Activated gamma-delta T cell treated with anti-CD3 and anti-CD28 coated beads, Interleukin-2, amount 50 U/mL, for 16 hours (primary cell): ENCODE results near the gene ZGLP1.

ENCODE experiments used
- DNase-seq: peaks from one replicate; pipeline ENCODE4 v3.0.0-alpha.2; 2020; ENCODE audit warnings: low read depth

Gene ZGLP1

DNA sequence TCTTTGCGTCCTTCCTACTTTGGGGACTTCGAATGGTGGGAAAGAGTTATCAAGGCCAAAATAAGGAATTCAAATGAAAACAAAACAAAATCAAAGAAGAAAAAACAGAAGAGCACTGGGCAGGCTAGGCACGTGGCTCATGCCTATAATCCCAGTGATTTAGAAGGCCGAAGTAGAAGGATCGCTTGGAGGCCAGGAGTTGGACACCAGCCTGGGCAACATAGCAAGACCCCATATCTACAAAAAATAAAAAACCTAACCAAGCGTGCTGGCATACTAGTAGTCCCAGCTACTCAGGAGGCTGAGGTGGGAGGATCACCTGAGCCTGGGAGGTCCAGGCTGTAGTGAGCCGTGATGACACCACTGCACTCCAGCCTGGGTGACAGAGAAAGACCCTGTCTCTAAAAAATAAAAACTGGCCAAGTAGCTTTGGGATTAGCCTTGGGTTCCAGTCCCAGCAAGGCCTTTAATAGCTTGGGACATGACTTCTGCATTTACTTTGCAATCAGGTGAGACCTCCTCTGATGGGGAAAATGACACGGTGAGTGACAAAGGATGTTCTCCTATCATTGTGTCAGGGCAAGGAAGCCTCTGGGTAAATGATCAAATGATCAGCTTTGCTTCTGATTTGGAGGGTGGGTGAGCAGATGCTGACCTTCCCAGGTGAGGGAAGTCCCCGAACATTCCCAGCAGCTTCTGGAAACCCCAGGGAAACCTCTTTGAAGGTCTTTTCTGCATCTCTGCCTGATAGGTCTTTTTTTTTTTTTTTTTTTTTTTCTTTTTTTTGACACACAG, 31.6 kb downstream of the ZGLP1 start:
- DNase-seq: no peak

DNA sequence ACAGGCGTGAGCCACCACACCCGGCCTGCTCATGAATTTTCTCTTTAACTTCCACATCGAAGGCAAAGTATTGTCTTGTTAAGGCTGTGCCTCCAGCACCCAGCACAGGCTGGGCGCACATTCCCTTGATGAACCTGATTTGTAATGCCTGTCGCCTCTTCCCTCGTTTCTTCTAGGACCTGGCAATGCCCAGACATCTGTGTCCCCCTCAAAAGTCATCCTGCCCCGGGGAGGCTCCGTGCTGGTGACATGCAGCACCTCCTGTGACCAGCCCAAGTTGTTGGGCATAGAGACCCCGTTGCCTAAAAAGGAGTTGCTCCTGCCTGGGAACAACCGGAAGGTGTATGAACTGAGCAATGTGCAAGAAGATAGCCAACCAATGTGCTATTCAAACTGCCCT, 35.0 kb downstream of the ZGLP1 start:
- DNase-seq: no peak

DNA sequence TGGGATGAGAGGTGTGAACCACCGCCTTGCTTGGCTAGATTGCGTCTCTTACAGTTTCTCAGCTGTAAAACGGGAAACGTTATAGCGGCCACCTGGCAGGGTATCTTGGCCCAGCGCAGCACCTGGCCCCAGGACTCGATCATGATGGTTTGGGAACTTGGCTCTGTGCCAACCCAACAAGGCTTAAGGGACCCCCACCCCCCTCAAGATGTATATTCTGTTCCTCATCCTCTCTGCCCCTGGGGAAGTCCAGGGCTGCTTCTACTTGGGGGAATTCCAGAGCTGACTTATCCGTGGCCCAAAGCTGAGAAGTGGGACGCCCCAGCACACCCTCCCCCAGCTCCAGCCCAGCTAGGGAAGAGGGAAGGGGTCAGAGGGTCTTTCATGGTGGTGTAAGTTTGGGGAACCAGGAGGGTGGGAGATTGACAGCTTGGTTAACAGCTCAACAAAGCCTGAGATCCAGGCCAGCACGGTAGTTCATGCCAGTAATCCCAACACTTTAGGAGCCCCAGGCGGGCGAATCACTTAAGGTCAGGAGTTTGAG, 38.0 kb downstream of the ZGLP1 start:
- no peak for DNase-seq

DNA sequence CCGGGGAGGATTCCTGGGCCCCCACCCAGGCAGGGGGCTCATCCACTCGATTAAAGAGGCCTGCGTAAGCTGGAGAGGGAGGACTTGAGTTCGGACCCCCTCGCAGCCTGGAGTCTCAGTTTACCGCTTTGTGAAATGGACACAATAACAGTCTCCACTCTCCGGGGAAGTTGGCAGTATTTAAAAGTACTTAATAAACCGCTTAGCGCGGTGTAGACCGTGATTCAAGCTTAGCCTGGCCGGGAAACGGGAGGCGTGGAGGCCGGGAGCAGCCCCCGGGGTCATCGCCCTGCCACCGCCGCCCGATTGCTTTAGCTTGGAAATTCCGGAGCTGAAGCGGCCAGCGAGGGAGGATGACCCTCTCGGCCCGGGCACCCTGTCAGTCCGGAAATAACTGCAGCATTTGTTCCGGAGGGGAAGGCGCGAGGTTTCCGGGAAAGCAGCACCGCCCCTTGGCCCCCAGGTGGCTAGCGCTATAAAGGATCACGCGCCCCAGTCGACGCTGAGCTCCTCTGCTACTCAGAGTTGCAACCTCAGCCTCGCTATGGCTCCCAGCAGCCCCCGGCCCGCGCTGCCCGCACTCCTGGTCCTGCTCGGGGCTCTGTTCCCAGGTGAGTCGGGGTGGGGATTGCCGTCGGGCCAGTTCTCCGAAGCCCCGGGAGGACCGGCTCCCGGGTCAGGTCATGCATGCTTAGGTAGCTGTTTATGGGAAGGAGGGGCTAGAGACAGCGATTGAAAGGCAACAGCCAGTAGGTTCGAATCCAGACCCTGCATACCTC, 38.8 kb downstream of the ZGLP1 start, which contains the start of gene ICAM1:
Gene ICAM1, plus strand, starts transcription at position 505 of the 779 bp plus-strand sequence. Its CDS starts 40 bp downstream, at position 545.
- peak; percentile 70 for DNase-seq

DNA sequence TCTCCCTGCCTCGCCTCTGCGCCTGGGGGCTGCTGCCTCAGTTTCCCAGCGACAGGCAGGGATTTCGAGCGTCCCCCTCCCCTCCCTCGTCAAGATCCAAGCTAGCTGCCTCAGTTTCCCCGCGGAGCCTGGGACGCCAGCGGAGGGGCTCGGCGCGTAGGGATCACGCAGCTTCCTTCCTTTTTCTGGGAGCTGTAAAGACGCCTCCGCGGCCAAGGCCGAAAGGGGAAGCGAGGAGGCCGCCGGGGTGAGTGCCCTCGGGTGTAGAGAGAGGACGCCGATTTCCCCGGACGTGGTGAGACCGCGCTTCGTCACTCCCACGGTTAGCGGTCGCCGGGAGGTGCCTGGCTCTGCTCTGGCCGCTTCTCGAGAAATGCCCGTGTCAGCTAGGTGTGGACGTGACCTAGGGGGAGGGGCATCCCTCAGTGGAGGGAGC, 39.4 kb downstream of the ZGLP1 start:
- peak; percentile 78 for DNase-seq

DNA sequence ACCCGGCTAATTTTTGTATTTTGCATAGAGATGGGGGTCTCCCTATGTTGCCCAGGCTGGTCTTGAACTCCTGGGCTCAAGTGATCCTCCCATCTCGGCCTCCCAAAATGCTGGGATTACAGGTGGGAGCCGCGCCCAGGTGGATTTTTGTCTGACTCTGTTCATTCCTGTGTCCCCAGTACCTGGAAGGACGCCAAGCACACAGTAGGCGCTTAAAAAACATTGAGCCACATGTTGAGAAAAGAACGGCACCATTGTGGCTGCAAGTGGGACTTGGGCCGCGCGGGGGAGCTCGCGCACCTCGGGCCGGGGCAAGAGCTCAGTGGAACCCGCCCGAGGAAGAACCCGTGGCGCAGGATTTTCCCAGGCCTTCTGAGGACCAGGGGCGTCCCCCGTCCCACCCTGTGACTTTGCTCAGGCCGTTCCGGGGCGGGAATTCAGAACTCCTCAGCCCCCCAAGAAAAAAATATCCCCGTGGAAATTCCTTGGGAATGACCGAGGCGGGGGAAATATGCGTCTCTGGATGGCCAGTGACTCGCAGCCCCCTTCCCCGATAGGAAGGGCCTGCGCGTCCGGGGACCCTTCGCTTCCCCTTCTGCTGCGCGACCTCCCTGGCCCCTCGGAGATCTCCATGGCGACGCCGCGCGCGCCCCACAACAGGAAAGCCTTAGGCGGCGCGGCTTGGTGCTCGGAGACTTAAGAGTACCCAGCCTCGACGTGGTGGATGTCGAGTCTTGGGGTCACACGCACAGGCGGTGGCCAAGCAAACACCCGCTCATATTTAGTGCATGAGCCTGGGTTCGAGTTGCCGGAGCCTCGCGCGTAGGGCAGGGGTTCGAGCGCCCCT, 40.1 kb downstream of the ZGLP1 start:
- peak; percentile 82 for DNase-seq

DNA sequence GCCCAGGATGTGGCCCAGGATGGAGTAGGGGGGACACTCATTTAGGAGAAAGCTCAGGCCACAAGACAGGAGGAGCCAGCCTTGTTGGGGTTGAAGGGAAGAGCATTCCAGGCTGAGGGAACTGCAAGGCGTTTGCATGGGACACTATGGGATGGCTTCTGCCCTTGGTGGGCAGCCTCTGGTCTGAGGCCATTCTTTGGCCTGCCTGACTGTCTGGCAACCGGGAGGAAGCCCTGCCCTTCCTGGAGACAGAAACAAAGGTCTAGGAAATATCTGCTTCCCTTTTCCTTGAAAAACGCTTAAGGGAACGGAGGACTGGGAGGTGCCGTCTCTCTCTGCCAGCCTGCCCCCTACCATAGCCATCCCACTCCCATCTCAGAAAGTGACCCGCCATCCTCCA, 41.5 kb downstream of the ZGLP1 start:
- DNase-seq: no peak

DNA sequence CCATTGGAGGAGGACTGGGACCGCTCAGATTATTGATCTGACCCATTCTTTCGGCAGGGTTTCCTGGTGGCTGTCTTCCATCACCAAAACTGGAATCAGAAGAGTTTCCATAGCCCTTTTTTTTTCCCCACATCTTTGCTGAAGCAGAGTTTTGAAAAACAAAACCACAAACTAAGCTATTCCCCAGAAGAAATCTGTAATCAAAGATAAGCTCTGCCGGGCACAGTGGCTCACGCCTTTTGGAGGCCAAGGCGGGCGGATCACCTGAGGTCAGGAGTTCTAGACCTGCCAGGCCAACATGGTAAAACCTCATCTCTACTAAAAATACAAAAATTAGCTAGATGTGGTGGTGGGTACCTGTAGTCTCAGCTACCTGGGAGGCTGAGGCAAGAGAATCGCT, 42.9 kb downstream of the ZGLP1 start:
- DNase-seq: no peak

DNA sequence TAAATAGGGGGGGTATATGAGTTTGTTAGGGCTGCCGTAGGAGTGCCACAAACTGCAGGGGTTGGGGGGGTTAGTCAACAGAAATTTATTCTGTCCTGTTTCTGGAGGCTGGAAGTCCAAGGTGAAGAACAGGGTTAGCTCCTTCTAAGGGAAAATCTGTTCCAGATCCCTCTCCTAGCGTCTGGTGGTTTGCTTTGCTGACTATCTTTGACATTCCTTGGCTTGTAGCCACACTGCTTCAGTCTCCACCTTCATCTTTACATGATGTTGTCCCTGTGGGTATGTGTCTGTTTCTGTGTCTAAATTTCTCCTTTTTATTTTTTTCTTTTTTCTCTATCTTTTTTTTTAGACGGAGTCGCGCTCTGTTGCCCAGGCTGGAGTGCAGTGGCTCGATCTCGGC, 46.8 kb downstream of the ZGLP1 start:
- no peak for DNase-seq

DNA sequence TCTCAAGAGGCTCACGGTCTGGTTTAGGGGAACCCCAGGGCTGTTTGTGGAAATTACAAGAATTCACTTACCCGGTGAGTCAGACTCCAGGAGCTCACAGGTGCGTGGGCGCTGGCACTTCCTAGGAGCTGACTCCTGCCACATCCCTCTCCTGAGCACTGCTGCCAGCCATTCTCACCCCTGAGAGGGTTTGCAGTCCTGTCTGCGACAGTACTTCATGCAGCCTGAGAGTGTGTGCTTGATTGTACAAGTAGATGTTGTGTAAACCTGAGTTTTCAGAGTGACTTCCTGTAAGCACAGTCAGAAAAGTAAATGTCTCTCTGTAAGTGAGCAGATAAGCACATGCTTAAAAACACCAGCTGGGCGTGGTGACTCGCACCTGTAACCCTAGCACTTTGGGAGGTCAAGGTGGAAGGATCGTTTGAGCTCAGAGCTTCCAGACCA, 49.5 kb downstream of the ZGLP1 start:
- DNase-seq: no peak

DNA sequence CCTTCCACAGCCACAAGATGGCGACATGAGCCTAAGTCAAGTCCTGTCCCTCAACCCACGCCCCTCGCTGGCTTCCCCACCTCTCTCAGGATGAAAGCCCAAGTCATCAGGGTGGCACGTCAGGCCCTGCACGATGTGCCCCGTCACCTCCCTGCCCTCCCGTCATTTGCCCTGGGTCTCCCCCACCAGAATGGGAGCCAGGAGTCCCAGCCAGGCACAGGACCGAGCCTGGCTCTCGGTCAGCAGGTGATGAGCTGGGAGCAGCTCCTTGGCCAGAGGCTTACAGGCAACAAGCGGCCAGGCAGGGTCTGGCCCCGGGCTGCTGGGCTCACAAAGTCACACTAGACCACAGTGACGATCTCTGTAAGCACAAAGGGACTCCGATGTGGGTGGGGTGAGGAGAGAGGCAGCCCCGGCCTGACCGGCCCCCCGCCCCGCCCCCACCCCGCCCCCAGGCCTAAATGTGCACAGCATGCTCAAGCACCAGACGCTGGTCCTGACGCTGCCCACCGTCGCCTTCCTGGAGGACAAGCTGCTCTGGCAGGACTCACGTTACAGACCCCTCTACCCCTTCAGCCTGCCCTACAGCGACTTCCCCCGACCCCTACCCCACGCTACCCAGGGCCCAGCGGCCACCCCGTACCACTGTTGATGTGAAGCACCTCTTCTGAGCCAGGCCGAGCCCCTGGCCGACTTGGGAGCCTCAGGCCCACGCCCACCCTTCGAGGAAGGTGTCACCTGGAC, 50.3 kb downstream of the ZGLP1 start:
- peak; percentile 86 for DNase-seq

DNA sequence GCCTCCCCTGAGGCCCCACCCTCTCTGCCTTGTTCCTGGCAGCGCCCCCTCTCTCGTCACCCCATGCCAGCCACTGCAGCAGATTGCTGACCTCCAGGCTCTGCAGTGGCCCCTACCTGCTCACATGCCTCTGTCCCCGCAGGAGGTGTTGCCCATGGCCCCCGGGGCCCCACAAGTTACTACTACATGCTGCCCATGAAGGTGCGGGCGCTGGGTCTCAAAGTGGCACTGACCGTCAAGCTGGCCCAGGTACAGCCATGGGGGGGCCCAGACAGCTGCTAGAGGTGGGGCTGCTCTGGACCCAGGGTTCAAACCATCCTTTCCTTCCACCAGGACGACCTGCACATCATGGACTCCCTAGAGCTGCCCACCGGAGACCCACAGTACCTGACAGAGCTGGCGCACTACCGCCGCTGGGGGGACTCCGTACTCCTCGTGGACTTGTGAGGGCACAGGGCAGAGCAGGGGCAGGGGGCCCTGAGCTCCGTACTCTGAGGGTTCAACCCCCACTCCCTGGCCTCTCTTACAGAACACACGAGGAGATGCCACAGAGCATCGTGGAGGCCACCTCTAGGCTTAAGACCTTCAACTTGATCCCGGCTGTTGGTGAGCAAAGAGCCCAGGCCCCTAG, 51.4 kb downstream of the ZGLP1 start:
- no peak for DNase-seq

DNA sequence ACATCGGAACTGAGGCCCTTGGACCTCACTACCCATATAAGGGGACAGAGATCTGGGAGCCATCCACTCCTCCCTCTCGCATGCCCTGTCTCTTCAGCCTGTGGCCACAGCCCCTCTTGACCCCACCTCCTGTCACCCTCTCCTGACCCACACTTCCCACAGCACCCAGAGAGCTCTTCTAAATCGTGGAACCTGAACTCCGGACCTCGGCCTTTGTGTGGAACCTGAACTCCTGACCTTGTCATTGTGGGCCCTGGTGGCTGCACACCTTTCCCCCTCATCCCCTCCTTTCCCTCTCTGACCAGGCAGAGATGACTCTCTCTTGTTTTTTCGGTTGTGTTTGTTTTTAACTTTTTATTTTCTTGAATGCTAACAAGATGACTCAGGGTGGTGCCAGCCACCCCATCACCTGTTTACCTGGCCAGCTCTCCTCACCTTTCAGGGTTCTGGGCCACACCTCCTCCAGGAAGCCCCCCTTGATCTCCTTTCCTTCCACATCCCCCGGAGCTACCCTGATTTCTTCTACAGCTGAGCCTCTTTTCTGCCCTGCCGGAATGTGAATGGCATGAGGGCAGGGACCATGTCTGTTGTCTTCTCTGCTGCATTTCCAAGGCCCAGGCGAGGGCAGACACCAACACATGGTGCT, 52.5 kb downstream of the ZGLP1 start:
- no peak for DNase-seq

DNA sequence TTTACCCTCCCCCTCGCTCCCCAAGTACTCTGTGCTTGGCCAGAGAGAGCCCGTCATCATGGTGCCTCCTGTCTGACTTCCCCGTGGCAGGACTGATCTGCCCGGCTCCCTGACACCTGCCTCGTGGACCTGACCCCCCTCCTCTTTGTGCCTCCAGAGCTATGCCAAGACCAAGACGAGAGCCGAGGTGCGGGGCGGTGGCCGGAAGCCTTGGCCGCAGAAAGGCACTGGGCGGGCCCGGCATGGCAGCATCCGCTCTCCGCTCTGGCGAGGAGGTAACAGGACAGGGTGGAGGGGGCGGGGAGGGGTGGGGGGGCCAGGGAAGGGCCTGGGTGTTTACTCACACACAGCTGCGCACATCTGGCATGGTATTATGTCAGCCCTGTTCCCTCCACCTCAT, 53.1 kb downstream of the ZGLP1 start:
- DNase-seq: no peak

DNA sequence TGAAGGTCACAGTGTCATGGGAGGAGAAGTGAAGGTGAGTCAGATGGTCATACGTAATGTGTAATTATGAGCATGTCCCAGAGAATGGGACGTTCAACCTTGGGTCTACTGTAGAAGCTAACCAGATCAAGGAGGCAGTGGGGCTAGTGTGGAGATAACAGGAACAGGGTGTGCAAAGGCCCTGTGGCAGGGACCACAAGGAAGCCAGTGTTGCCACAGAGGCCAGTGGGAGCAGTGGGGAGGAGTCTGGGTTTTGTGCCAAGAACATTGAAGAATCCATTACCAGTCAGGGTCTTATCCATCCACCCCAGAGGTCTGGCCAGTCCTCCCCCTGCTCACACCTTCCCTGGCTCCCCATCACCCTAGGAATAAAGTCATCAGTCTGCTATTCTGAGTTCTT, 54.3 kb downstream of the ZGLP1 start:
- no peak for DNase-seq
